ENCODE data around the gene EEF1G. TPM values are rescaled to one million over a fixed set of nuclear protein-coding genes. Genes with fewer than 3 reads are reported as not detected.

Gene EEF1G
- total and polyA plus RNA-seq, 9 of the 15 experiments (the other 6 are each of a cell fraction or from before 2014, with no cell fraction given): 985 to 2,349 (median 2,035) TPM

DNA sequence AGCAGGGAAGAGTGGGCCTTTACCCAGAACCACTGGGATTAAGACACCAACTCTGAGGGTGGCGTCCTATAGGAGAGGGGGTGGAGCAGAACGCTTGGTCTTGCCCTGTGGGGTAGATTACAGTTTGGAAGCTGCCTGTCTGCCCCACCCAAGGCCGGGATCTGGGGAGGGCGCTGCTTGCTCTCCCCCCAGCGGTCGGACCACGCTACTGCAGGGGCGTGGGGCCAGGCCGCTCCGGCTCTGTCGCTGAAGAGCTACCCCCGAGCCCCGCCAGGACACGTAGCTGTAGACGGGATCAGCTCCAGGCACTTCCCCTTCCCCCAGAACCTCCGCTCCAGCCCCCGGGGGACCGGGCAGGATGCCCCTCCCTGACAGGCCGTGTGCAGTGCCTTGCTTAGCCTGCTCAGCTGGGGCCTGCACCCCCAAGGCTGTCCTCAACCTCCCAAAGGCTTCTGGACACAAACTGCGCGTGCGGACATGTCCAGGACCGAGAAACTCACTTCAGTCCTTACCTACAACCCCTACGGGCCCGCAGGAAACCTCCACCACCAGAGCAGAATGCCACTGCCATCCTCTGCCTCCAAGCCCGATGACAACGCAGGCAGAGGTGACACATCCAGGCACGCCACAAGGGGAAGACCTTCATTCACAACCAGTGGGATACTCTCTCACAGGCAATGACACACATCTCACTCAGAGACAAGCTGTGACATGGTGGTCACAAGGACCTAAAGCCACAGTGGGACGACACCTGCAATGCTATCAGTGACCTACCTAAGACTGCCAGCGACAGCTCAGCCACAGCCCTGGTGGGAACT, 30.7 kb downstream of the EEF1G start (continued):
- TF ChIP-seq ARID4B (CRISPR knock-in tag; IDR thresholded peaks at IDR 0.05) (peak; percentile 56; the same call in 1 of the 2 replicates), ZFP36 (IDR thresholded peaks at IDR 0.05; ENCODE audit: low read depth, low read length, partially characterized antibody) (no peak), TCFL5 (CRISPR knock-in tag; conservative IDR thresholded peaks at IDR 0.05) (no peak), UBTF (IDR thresholded peaks at IDR 0.05; ENCODE audit: borderline replicate concordance in 1 of 2, low read depth in 2 of 2, low read length in 2 of 2) (peak in 1 of 2 experiments; percentile 19; a peak in 1 of 4 replicates)

Data from K562 (cell line).